Measurements from ENCODE around the gene HERC4.
"Not testable (repeated sequence)": the region's sequence is repeated elsewhere in the genome, so short reads cannot be mapped to it uniquely, and the experiment has no call there.

HERC4 gene

DNA sequence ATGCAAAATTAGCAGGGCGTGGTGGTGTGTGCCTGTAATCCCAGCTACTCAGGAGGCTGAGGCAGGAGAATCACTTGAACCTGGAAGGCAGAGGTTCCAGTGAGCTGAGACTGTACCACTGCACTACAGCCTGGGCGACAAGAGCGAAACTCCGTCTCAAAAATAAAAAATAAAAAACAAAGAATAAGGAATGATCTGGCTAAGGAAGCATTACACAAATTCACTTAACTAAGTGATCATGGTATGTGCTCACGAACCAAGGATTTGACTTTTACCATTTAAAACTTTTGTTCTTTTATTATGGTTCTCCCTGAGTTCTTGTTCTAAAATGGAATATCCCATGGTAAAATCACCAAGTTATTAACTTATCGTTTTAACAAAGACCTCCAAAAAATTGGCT is 119.5 kb downstream of the HERC4 start:
- no peak for DNase-seq

DNA sequence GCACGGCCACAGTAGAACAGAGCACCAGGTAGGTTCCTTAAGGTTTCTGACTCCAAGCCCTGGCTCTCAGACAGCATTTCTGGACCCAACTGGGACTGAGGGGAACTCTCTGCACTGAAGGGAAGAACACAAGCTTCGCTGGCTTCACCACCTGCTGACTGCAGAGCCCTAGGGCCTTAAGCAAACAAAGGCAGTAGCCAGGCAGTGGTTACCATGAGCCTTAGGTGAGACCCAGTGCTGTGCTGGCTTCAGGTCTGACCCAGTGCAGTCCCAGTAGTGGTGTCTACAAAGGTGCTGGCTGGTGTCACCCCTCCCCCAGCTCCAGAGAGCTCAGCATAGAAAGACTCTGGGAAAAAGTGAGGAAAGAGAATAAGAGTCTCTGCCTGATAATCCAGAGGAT is 131.2 kb downstream of the HERC4 start:
- peak; percentile 6 for DNase-seq

DNA sequence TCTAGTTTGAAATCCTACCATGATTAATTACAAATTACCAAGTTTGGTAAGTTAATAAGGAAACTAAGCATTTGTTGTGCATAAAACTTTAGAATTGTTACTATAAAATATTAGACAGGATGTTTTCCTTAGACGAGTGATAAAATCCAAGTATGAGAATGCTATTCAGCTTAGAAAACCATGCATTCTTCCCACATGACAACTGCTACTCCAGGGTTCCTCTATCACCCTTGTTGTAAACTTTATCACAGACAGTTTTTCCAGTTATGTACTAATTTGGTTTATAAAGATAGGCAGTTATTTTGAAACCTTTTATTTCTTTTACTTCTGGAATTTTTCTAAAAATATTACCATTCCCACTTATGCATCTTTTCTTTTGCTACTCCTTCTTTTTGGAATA is 138.7 kb downstream of the HERC4 start:
- no peak for DNase-seq

DNA sequence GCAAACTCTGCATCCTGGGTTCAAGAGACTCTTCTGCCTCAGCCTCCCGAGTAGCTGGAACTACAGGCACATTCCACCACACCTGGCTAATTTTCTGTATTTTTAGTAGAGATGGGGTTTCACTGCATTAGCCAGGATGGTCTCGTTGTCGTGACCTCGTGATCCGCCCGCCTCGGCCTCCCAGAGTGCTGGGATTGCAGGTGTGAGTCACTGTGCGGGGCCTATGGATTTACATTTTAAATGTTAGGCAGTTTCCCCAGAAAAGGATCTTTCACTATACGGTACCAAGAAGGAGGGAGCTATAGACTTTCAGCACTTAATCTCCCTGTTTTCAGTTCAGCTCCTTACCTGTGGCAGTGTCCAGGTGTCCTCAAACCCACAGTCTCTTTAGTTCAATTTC is 139.9 kb downstream of the HERC4 start:
- no peak for DNase-seq

DNA sequence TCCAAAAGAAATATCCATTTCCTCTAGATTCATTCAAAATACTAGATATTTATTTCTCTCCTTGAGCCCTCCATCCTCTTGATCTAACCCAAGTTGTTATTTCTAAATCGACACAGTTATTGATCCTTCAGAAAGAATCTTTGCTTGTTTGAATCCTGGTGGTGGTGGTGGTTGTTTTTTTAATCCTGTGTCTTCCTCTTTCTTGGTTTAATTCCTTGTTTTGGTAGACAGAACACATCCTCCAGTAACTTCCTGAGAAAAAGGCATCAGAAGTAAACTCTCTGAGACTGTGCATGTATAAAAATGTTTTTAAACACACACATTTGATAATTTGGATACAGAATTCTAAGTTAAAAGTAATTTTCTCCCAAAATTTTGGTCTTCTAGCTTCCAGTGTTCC is 140.7 kb downstream of the HERC4 start:
- DNase-seq: no peak

DNA sequence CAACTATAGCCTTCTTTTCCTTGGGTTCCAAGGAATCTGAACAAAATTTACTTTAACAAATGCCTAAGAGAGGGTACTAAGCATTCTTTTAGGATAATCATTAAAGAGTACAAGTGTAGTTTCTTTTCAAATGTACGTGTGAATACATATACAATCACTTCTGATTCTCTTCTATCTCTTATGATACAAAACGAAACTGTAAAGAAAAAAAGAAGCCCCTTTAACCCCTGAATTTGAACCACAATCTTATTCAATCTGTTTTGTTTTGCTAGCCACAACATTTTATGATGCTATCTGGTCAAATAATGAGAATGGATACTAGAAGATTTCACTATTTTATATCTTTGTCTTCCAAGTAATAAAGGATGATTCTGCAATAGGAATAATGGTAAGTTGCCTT is 141.9 kb downstream of the HERC4 start:
- no peak for DNase-seq

DNA sequence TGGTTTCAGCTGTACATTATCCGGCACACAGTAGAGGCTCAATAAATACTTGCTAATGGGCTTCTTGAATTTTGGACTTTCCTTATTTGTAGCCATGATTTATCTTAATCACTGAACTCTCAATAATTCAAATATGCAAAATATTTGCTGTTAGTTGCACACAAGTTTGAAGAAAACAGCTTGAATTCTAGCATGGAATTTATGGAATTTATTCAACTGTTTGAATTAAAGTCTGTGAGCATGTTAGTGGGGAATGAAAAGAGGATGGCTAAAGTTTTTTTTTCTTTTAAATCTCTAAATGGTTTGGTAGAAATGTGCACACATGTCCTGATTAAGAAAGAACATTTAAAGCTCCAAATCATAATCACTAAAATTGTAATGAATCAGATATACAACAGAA is 148.1 kb downstream of the HERC4 start:
- DNase-seq: no peak

DNA sequence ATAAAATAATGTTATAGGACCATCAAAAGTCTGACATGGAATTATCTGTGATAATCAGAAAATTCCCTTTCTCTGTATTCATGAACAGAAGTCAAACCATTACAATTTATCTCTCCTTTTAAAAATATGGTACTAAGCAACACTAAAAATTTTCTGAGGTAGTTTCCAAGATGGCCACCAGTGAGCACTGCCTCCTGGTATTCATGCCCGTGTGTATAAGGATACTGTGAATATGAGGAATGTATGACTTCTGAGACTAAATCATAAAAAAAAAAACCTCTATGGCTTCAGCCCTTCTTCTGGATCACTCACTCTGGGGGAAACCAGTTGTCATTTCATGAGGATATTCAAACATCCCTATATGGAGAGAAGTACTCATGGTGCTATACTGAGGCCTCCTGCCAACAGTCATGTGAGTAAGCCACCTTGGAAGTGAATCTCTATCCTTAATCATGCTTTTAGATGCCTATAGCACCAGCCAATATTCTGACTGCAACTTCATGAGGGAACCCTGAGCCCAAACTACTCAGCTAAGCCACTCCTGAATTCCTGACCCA is 149.6 kb downstream of the HERC4 start:
- DNase-seq: no peak

DNA sequence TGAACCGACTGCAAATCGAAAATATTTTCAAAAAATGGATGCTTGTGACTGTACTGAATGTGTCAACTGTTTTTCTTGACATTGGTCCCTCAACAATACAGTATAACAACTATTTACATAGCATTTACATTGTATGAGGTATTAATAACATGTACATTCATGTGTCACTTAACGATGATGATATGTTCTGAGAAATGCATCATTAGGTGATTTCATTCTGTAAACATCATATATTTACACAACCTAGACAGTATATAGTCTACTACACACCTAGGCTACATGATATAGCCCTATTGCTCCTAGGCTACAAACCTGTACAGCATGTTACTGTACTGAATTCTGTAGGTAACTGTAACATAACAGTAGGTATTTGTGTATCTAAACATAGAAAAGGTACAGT is 150.9 kb downstream of the HERC4 start:
- no peak for DNase-seq

DNA sequence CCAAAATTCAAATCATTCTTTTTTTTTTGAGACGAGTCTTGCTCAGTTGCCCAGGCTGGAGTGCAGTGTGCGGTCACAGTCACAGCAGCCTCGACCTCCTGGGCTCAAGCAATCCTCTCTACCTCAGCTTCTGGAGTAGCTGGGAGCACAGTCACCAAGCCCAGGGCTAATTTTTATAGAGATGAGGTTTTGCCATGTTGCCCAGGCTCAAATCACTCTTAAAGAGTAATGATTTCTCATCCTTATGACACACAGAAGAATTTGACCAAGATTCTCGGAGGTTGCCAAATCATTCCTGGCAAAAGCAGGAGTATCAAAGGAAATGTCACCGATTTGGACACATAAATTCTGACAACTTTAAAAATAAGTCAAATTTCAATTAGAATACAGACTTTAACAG is 151.5 kb downstream of the HERC4 start:
- no peak for DNase-seq

DNA sequence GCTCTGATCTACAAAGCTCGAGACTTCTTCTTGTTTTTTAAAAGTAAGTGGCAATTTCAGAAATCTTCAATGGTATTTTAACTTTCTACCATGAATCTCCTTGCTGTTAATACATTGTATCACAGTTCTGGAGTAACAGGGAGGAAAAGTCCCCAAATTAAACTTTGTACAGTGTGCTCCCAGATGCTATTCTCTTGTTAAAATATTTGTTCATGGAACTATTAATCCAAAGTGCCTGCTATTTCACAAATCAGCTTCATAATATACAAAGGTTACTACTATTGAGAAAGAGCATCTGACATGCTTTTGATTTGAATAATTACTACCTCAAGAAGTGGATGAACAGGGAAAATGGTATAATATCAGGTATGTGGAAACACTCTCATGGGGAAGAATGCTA is 154.0 kb downstream of the HERC4 start:
- no peak for DNase-seq

DNA sequence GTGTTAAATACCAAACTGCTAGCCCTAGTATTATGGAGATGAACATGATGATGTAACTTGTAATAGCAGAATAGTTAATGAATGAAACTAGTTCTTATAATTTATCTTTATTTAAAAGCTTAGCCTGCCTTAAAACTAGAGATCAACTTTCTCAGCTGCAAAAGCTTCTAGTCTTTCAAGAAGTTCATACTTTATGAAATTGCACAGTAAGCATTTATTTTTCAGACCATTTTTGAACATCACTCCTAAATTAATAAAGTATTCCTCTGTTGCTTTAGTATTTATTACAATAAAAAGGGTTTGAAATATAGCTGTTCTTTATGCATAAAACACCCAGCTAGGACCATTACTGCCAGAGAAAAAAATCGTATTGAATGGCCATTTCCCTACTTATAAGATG is 157.4 kb downstream of the HERC4 start:
- no peak for DNase-seq

DNA sequence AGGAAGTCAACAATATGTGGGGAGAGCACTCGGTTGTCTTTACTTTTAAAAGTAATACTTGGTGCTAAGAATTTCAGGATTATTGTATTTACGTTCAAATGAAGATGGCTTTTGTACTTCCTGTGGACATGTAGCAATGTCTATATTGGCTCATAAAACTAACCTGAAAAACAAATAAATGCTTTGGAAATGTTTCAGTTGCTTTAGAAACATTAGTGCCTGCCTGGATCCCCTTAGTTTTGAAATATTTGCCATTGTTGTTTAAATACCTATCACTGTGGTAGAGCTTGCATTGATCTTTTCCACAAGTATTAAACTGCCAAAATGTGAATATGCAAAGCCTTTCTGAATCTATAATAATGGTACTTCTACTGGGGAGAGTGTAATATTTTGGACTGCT is 157.9 kb downstream of the HERC4 start:
- no peak for DNase-seq

DNA sequence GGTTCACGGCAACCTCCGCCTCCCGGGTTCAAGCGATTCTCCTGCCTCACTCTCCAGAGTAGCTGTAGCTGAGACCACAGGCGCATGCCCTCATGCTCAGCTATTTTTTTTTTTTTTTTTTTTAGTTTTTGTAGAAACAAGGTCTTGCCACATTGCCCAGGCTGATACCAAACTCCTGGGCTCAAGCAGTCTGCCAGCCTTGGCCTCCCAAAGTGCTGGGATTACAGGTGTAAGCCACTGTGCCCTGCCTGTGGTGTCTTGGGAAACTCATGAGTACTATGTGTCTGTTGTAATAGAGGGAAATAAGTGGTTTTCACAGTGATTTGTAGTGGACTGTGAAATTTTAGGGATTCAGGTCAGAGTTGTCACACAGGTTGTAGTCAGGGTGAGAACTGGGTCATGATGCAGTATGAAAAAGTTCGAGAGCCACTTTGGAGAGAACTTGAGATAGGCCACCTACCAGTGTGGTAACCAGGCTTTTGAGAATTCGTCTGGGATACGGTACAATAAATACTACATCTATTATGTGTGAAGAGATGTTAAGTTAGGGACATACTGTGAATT is 160.2 kb downstream of the HERC4 start:
- DNase-seq: no peak

DNA sequence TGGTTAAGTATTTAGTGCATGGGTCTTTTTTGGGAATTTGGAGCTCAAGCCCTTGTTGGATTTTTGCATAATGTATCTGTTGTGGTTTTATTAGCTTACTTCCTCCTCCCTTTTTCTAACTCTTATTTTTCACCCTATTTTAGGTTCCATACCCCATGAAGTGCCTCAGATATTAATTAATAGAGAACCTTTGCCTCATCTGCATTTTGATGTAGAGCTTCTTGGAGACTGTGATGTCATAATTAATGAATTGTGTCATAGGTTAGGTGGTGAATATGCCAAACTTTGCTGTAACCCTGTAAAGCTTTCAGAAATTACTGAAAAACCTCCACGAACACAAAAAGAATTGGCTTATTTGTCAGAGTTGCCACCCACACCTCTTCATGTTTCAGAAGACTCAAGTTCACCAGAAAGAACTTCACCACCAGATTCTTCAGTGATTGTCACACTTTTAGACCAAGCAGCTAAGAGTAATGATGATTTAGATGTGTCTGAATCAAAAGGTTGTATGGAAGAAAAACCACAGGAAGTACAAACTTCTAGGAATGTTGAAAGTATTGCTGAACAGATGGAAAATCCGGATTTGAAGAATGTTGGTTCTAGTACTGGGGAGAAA is 162.6 kb downstream of the HERC4 start:
- DNase-seq: no peak

DNA sequence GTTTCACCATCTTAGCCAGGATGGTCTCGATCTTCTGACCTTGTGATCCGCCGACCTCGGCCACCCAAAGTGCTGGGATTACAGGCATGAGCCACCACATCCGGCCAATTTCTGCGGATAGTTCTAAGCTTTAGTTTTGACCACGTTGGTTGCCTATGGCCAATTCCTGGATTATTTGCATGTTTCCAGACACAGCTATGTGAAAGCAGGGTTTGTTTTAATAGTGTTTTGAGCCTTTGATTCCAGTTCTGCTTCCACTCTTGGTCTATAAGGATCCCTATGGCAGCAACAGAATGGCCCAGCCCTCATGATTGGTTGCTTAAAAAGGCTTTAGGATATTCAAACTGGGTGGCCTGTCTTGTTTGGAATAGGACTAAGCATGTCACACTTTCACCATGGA is 171.5 kb downstream of the HERC4 start:
- no peak for DNase-seq

DNA sequence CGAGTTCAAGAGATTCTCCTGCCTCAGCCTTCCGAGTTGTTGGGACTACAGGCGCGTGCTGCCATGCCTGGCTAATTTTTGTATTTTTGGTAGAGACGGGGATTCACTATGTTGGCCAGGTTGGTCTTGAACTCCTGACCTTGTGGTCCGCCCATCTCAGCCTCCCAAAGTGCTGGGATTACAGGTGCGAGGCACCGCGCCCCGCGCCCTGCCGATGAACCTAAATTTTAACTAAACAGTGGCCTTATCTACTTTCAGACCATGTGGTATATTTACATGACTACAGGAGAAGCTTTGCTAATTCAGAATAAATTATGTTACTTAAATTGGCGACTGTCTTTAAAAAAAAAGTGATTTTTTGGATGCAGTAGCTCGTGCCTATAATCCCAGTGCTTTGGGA is 181.4 kb downstream of the HERC4 start:
- DNase-seq: no peak

DNA sequence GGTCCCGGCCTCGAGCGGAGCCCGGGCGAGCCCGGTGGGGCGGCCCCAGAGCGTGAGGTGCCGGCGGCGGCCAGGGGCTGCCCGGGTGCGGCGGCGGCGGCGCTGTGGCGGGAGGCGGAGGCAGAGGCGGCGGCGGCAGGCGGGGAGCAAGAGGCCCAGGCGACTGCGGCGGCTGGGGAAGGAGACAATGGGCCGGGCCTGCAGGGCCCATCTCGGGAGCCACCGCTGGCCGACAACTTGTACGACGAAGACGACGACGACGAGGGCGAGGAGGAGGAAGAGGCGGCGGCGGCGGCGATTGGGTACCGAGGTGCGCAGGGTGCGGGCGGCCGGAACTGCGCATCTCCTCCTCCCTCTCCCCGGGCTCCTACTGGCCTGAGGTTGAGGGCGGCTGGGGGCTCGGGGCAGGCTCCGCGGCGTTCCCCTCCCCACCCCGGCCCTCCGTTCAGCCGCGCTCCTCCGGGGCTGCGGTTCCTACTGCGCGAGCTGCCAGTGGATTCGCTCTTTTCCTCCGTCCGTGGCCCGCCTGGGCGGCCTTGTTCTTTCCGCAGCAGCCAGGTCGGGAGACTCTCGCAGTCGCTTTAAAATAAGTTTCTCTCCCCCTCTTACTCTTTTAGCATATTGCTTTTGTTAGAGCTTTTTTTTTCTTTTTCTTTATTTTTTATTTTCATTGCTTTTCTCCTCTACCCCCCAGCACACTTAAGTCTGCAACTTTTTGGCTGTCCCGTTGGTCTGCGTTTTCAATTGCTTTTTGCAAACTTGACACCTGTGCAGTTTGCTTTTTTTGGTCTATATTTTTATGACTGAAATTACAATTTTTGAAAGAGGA is 190.0 kb downstream of the HERC4 start:
- DNase-seq: peak; percentile 79

DNA sequence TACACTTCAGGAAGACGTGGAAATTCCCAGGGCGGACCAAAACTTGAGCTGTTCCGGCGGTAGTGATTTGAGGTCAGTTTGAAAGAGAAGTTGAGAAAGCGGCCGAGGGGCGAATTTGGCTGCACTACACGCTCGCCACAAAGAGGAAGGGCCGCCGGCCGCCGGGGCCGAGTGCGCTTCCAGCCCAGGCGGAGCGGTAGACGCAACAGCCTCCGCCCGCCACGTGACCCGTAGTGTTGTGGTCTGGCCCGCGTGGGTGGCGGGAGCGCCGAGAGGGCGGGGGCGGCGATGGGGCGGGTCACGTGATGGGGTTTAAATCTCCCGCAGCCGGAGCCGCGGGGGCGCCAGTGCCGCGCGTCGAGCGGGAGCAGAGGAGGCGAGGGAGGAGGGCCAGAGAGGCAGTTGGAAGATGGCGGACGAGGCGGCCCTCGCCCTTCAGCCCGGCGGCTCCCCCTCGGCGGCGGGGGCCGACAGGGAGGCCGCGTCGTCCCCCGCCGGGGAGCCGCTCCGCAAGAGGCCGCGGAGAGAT is 190.7 kb downstream of the HERC4 start, which contains the start of gene SIRT1:
SIRT1 (plus strand) TSS at position 344 of the 529 bp plus-strand sequence; CDS start at position 410, 66 bp downstream.
- peak; percentile 95 for DNase-seq

DNA sequence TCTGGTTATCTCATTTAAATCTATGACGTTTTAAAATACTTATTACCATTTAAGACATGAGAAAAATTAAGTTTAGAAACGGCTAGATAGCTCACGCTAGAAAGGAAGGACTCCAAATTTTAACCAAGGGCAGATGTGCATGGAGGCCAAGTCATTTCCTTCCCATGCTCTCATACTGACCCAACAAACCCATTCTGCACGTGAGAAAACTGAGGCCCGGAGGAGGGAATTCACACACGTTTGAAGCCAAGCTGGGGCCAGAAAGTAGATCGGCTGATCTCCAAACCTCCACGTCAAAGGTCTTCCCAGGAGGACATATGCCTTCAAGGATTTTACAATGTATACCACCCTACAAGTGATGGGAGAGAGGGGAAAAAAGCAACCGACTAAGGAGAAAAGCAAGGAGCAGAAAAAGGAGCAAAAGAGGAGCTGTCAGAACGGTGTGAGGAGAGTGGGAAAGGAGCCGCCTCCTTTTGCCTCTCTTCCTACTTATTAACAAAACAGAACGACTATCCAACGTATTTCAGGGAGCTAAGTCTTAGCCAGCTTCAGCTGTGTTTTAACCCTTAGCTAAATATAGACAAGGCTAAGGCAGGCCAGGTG is 191.3 kb downstream of the HERC4 start:
- no peak for DNase-seq

DNA sequence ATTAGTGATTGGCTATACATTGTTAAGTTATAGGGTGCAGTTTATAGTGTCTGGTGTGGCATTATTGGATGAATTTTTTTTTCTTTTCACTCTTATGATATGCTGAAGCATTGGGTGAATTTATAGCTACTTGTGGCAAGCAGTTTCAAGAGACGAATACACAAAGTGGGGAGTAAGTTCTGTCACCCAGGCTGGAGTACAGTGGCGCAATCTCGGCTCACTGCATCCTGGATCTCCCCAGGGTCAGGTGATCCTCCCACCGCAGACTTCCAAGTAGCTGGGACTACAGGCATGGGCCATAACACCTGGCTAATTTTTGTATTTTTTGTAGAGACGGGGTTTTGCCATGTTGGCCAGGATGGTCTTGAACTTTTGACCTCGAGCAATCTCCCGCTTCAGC is 196.9 kb downstream of the HERC4 start:
- DNase-seq: no peak

DNA sequence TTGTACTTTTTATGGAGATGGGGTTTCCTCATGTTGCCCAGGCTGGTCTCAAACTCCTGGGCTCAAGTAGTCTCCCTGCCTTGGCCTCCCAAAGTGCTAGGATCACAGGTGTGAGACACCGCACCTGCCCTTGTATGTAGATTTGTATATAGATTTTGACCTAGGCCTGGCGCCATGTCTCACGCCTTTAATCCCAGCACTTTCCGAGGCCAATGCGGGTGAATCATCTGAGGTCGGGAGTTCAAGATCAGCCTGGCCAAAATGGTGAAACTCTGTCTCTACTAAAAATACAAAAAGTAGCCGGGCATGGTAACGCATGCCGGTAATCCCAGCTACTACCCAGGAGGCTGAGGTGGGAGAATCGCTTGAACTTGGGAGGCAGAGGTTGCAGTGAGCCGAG is 197.7 kb downstream of the HERC4 start:
- not testable (repeated sequence) for DNase-seq

All from NCI-H510A (cell line).